ENCODE measurements around the gene PKD1L1. TPM values are rescaled to one million over a fixed set of nuclear protein-coding genes. Genes with fewer than 3 reads are reported as not detected.
"Not testable (repeated sequence)": the region's sequence is repeated elsewhere in the genome, so short reads cannot be mapped to it uniquely, and the experiment has no call there.

PKD1L1 gene
- total and polyA plus RNA-seq, 4 donors: 0.52 to 1.2 TPM; not detected in 2

- no peak for DNase-seq
- Histone ChIP-seq H3K27ac (ENCODE audit: low read depth in 1 of 2, low read length in 2 of 2) (no peak overlapping the region), H3K36me3 (ENCODE audit: control insufficient read depth in 1 of 2, insufficient read depth in 2 of 2, low read length in 1 of 2) (no peaks in the 10 kb centered on the region), H3K4me3 (ENCODE audit: low read length in 2 of 2) (no peak overlapping the region), H3K4me1 (ENCODE audit: control insufficient read depth in 1 of 2, insufficient read depth in 2 of 2, low read length in 2 of 2) (no peaks in the 10 kb centered on the region), H3K27me3 (ENCODE audit: control insufficient read depth in 1 of 2, insufficient read depth in 2 of 2, low read length in 1 of 2) (no peaks in the 10 kb centered on the region), H3K9me3 (ENCODE audit: control insufficient read depth, low read length) (no peaks in the 10 kb centered on the region)
- ATAC-seq (ENCODE audit: low FRiP score): no peak
- 85 to 93% methylated on average over 6 of the region's 6 CpGs for WGBS, 2 donors
- intact Hi-C loops (cut with DNase I): no loop called here
These were observed 146.8 kb downstream of the PKD1L1 start for GRCh38 chr7:47801423-47801822.

- 95 to 97% methylated on average over 6 of the region's 6 CpGs for WGBS, 2 donors
- no peak overlapping the region for H3K27ac ChIP-seq (ENCODE audit: low read depth in 1 of 2, low read length in 2 of 2)
- H3K36me3 ChIP-seq (ENCODE audit: control insufficient read depth in 1 of 2, insufficient read depth in 2 of 2, low read length in 1 of 2): no peaks in the 10 kb centered on the region
- DNase-seq (no peak), ATAC-seq (ENCODE audit: low FRiP score) (no peak)
- H3K9me3 ChIP-seq (ENCODE audit: control insufficient read depth, low read length): no peaks in the 10 kb centered on the region
- no peak overlapping the region for H3K4me3 ChIP-seq (ENCODE audit: low read length in 2 of 2)
- peaks cover 0 to 3% of the 10 kb centered on the region in 2 donors for H3K4me1 ChIP-seq (ENCODE audit: control insufficient read depth in 1 of 2, insufficient read depth in 2 of 2, low read length in 2 of 2)
- intact Hi-C loops (cut with DNase I): no loop called here
- H3K27me3 ChIP-seq (ENCODE audit: control insufficient read depth in 1 of 2, insufficient read depth in 2 of 2, low read length in 1 of 2): no peaks in the 10 kb centered on the region
These were observed 148.7 kb downstream of the PKD1L1 start for GRCh38 chr7:47799524-47799923.

DNA sequence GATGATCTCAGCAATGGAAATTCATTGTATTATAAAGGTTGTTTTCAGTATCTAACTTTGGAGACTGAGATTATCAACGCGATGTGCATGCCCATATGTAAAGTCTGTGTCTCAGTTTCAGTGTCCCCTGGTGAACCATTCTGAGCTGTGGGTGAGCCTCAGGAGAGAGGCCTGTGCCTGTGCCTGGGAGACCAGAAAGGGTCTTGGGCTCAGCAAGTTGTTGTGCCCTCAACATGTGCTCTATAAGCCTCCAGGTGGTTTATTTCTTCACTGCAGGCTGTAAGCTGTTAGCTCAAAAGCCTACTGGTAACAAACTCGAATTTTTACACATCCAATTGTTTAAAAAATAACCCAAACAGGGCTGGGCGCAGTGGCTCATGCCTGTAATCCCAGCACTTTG, 151.9 kb downstream of the PKD1L1 start:
- Histone ChIP-seq H3K27me3 (ENCODE audit: control insufficient read depth in 1 of 2, insufficient read depth in 2 of 2, low read length in 1 of 2) (no peaks in the 10 kb centered on the region), H3K27ac (ENCODE audit: low read depth in 1 of 2, low read length in 2 of 2) (no peak overlapping the region), H3K36me3 (ENCODE audit: control insufficient read depth in 1 of 2, insufficient read depth in 2 of 2, low read length in 1 of 2) (no peaks in the 10 kb centered on the region), H3K4me3 (ENCODE audit: low read length in 2 of 2) (no peak overlapping the region), H3K9me3 (ENCODE audit: control insufficient read depth, low read length) (no peaks in the 10 kb centered on the region), H3K4me1 (ENCODE audit: control insufficient read depth in 1 of 2, insufficient read depth in 2 of 2, low read length in 2 of 2) (peaks cover 0 to 3% of the 10 kb centered on the region in 2 donors)
- ATAC-seq (ENCODE audit: low FRiP score) (no peak), DNase-seq (no peak)
- intact Hi-C loops (cut with DNase I): no loop called here
- 82 to 86% methylated on average over 4 of the region's 4 CpGs for WGBS, 2 donors

GRCh38 chr7:47795631-47796030, 152.6 kb downstream of the PKD1L1 start:
- Histone ChIP-seq H3K9me3 (ENCODE audit: control insufficient read depth, low read length) (no peaks in the 10 kb centered on the region), H3K36me3 (ENCODE audit: control insufficient read depth in 1 of 2, insufficient read depth in 2 of 2, low read length in 1 of 2) (no peaks in the 10 kb centered on the region), H3K27ac (ENCODE audit: low read depth in 1 of 2, low read length in 2 of 2) (no peak overlapping the region), H3K4me1 (ENCODE audit: control insufficient read depth in 1 of 2, insufficient read depth in 2 of 2, low read length in 2 of 2) (peaks cover 0 to 3% of the 10 kb centered on the region in 2 donors), H3K4me3 (ENCODE audit: low read length in 2 of 2) (no peak overlapping the region), H3K27me3 (ENCODE audit: control insufficient read depth in 1 of 2, insufficient read depth in 2 of 2, low read length in 1 of 2) (no peaks in the 10 kb centered on the region)
- DNase-seq (no peak), ATAC-seq (ENCODE audit: low FRiP score) (no peak)
- intact Hi-C loops (cut with DNase I): no loop called here
- 35 to 41% methylated on average over 2 of the region's 2 CpGs for WGBS, 2 donors

DNA sequence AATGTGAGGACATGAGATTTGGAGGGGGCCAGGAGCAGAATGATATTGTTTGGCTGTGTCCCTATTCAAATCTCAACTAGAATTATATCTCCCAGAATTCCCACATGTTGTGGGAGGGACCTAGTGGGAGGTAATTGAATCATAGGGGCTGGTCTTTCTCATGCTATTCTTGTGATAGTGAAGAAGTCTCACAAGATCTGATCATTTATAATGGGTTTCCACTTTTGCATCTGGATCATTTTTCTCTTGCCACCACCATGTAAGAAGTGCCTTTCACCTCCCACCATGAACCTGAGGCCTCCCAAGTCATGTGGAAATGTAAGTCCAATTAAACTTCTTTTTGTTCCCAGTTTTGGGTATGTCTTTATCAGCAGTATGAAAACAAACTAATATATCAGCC, 153.1 kb downstream of the PKD1L1 start:
- H3K4me1 ChIP-seq (ENCODE audit: control insufficient read depth in 1 of 2, insufficient read depth in 2 of 2, low read length in 2 of 2); H3K9me3 ChIP-seq (ENCODE audit: control insufficient read depth, low read length); intact Hi-C loops (cut with DNase I); ATAC-seq (ENCODE audit: low FRiP score); H3K4me3 ChIP-seq (ENCODE audit: low read length in 2 of 2); H3K36me3 ChIP-seq (ENCODE audit: control insufficient read depth in 1 of 2, insufficient read depth in 2 of 2, low read length in 1 of 2); H3K27ac ChIP-seq (ENCODE audit: low read depth in 1 of 2, low read length in 2 of 2); H3K27me3 ChIP-seq (ENCODE audit: control insufficient read depth in 1 of 2, insufficient read depth in 2 of 2, low read length in 1 of 2); DNase-seq: not testable (repeated sequence)

- H3K27me3 ChIP-seq (ENCODE audit: control insufficient read depth in 1 of 2, insufficient read depth in 2 of 2, low read length in 1 of 2): no peaks in the 10 kb centered on the region
- intact Hi-C loops (cut with DNase I): no loop called here
- no peak overlapping the region for H3K27ac ChIP-seq (ENCODE audit: low read depth in 1 of 2, low read length in 2 of 2)
- DNase-seq (no peak), ATAC-seq (ENCODE audit: low FRiP score) (no peak)
- H3K4me1 ChIP-seq (ENCODE audit: control insufficient read depth in 1 of 2, insufficient read depth in 2 of 2, low read length in 2 of 2): peaks cover 0 to 3% of the 10 kb centered on the region in 2 donors
- no peaks in the 10 kb centered on the region for H3K9me3 ChIP-seq (ENCODE audit: control insufficient read depth, low read length)
- no peaks in the 10 kb centered on the region for H3K36me3 ChIP-seq (ENCODE audit: control insufficient read depth in 1 of 2, insufficient read depth in 2 of 2, low read length in 1 of 2)
- WGBS, 2 donors: 64 to 68% methylated on average over 4 of the region's 4 CpGs
- H3K4me3 ChIP-seq (ENCODE audit: low read length in 2 of 2): no peak overlapping the region
These were observed 154.2 kb downstream of the PKD1L1 start for GRCh38 chr7:47794016-47794415.

- H3K9me3 ChIP-seq (ENCODE audit: control insufficient read depth, low read length); H3K27ac ChIP-seq (ENCODE audit: low read depth in 1 of 2, low read length in 2 of 2); ATAC-seq (ENCODE audit: low FRiP score); DNase-seq; H3K27me3 ChIP-seq (ENCODE audit: control insufficient read depth in 1 of 2, insufficient read depth in 2 of 2, low read length in 1 of 2); H3K36me3 ChIP-seq (ENCODE audit: control insufficient read depth in 1 of 2, insufficient read depth in 2 of 2, low read length in 1 of 2); H3K4me1 ChIP-seq (ENCODE audit: control insufficient read depth in 1 of 2, insufficient read depth in 2 of 2, low read length in 2 of 2); intact Hi-C loops (cut with DNase I); H3K4me3 ChIP-seq (ENCODE audit: low read length in 2 of 2): not testable (repeated sequence)
- WGBS, 2 donors: 57 to 71% methylated on average over 5 of the region's 5 CpGs
These were observed 155.1 kb downstream of the PKD1L1 start for GRCh38 chr7:47793186-47793585.

DNA sequence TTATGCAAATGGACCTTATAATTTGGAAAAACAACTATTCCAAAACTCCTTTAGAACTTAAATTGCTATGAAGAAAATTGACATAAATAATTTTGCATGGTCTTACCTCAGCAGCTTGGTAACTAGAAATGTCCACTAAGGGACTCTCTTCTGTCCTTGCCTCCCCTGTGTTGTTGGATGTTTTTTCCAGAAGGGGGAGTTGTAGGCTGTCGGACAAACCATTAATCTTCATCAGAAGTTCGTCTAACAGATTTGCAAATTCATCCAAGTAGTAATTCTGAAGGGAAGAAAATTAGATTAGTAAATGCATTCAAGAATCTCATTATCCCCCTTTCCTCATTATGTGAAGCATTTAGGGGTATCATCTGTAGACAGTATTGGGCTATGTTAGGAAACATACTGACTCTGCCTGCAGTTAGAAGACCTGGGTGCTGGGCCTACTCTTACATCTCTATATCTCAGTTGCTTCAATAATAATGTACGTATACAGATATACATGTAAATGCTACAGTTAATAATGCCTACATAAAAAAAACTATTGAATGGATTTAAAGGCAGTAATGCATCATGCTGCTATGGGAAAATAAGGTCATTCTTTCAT, 155.6 kb downstream of the PKD1L1 start:
- no peak for ATAC-seq (ENCODE audit: low FRiP score)
- intact Hi-C loops (cut with DNase I): no loop called here
- no peaks in the 10 kb centered on the region for H3K36me3 ChIP-seq (ENCODE audit: control insufficient read depth in 1 of 2, insufficient read depth in 2 of 2, low read length in 1 of 2)
- DNase-seq: no peak
- no peak overlapping the region for H3K27ac ChIP-seq (ENCODE audit: low read depth in 1 of 2, low read length in 2 of 2)
- no peak overlapping the region for H3K4me3 ChIP-seq (ENCODE audit: low read length in 2 of 2)
- no peaks in the 10 kb centered on the region for H3K9me3 ChIP-seq (ENCODE audit: control insufficient read depth, low read length)
- 53 to 54% methylated on average over 3 of the region's 3 CpGs for WGBS, 2 donors
- peaks cover 0 to 3% of the 10 kb centered on the region in 2 donors for H3K4me1 ChIP-seq (ENCODE audit: control insufficient read depth in 1 of 2, insufficient read depth in 2 of 2, low read length in 2 of 2)
- H3K27me3 ChIP-seq (ENCODE audit: control insufficient read depth in 1 of 2, insufficient read depth in 2 of 2, low read length in 1 of 2): no peaks in the 10 kb centered on the region

DNA sequence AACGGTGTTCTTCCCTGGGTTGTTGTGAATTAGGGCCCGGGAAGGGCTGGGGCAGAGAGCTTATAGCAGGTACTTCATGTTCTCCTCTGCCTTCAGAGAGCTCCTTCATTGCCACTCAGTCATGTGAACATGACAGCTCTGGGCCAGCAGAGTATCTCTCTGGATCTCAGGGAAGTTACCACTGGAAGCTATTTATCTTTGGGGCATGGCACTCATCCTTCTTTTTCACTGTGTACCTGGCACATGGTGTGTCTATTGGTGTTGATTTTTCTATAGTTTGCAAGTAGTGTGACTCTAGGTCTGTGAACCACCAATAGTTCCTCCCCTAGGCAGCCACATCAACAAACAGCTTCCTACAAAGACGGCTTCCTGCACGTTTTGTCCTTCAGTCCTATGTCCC, 156.6 kb downstream of the PKD1L1 start:
- Histone ChIP-seq H3K36me3 (ENCODE audit: control insufficient read depth in 1 of 2, insufficient read depth in 2 of 2, low read length in 1 of 2) (no peaks in the 10 kb centered on the region), H3K27me3 (ENCODE audit: control insufficient read depth in 1 of 2, insufficient read depth in 2 of 2, low read length in 1 of 2) (no peaks in the 10 kb centered on the region), H3K4me1 (ENCODE audit: control insufficient read depth in 1 of 2, insufficient read depth in 2 of 2, low read length in 2 of 2) (peaks cover 0 to 3% of the 10 kb centered on the region in 2 donors), H3K9me3 (ENCODE audit: control insufficient read depth, low read length) (no peaks in the 10 kb centered on the region), H3K27ac (ENCODE audit: low read depth in 1 of 2, low read length in 2 of 2) (no peak overlapping the region), H3K4me3 (ENCODE audit: low read length in 2 of 2) (no peak overlapping the region)
- ATAC-seq (ENCODE audit: low FRiP score) (no peak), DNase-seq (no peak)
- intact Hi-C loops (cut with DNase I): no loop called here
- 75 to 81% methylated on average over 4 of the region's 4 CpGs for WGBS, 2 donors
